ENCODE measurements around the gene MTURN. TPM values are rescaled to one million over a fixed set of nuclear protein-coding genes. Genes with fewer than 3 reads are reported as not detected.
A peak's percentile ranks its signal among the peaks of the same experiment; 100 is the strongest.

Gene MTURN
- total RNA-seq (31.1 TPM), polyA plus RNA-seq (1 to 10 TPM; 5.2 to 8.5 (median 5.8) TPM)

- no peaks in the 10 kb centered on the region for H3K9me3 Mint-ChIP-seq
- Histone ChIP-seq H3K27me3 (ENCODE audit: control insufficient read depth, insufficient read depth, low read length) (no peaks in the 10 kb centered on the region), H3K9me3 (ENCODE audit: control insufficient read depth in 2 of 2, low read length in 2 of 2) (no peaks in the 10 kb centered on the region), H3K27ac (ENCODE audit: insufficient read depth, low read length, poor library complexity, severe bottlenecking) (peak within 1 kb of the TSS; percentile 44), H3K4me1 (ENCODE audit: control insufficient read depth, insufficient read depth, low read length, poor library complexity, severe bottlenecking) (peaks cover 14% of the 10 kb centered on the region), H3K4me3 (ENCODE audit: low read depth, low read length) (peak within 1 kb of the TSS; percentile 90), H3K36me3 (ENCODE audit: control insufficient read depth, insufficient read depth, low read length) (no peaks in the 10 kb centered on the region)
- peak; percentile 87 to 90 (median 90) for DNase-seq
- peaks cover 4% of the 10 kb centered on the region for H3K36me3 Mint-ChIP-seq
- H3K4me1 Mint-ChIP-seq: peaks cover 11 to 27% (median 16%) of the 10 kb centered on the region in 4 donors
- peak within 1 kb of the TSS; percentile 52 to 96 (median 94) for H3K27ac Mint-ChIP-seq
- H3K4me3 Mint-ChIP-seq: peak within 1 kb of the TSS; percentile 94 to 97 (median 94)
- peaks cover 19% of the 10 kb centered on the region for H3K27me3 Mint-ChIP-seq
- peak; percentile 79 to 82 for ATAC-seq (ENCODE audit: low read depth in 2 of 2)
These were observed at the start of gene MTURN for GRCh38 chr7:30134611-30135300. Gene MTURN (plus strand): TSS chr7:30134986. CDS start chr7:30135137, 151 bp downstream.

GRCh38 chr7:30086529-30086928 is 48.3 kb upstream of the MTURN start:
- Mint-ChIP-seq H3K4me1 (no peaks in the 10 kb centered on the region), H3K36me3 (peaks cover 38% of the 10 kb centered on the region), H3K27ac (no peak overlapping the region), H3K4me3 (no peak overlapping the region), H3K9me3 (peaks cover 0 to 5% (median 0%) of the 10 kb centered on the region in 7 donors), H3K27me3 (no peaks in the 10 kb centered on the region)
- ATAC-seq (ENCODE audit: low read depth in 2 of 2) (no peak), DNase-seq (no peak)
- H3K4me3 ChIP-seq (ENCODE audit: low read depth, low read length): no peak overlapping the region
- no peaks in the 10 kb centered on the region for H3K27me3 ChIP-seq (ENCODE audit: control insufficient read depth, insufficient read depth, low read length)
- H3K4me1 ChIP-seq (ENCODE audit: control insufficient read depth, insufficient read depth, low read length, poor library complexity, severe bottlenecking): no peaks in the 10 kb centered on the region
- H3K36me3 ChIP-seq (ENCODE audit: control insufficient read depth, insufficient read depth, low read length): no peaks in the 10 kb centered on the region
- no peaks in the 10 kb centered on the region for H3K9me3 ChIP-seq (ENCODE audit: control insufficient read depth in 2 of 2, low read length in 2 of 2)
- H3K27ac ChIP-seq (ENCODE audit: insufficient read depth, low read length, poor library complexity, severe bottlenecking): no peak overlapping the region

GRCh38 chr7:30087371-30087770 is 47.4 kb upstream of the MTURN start:
- no peaks in the 10 kb centered on the region for H3K4me1 ChIP-seq (ENCODE audit: control insufficient read depth, insufficient read depth, low read length, poor library complexity, severe bottlenecking)

GRCh38 chr7:30088362-30088761 is 46.4 kb upstream of the MTURN start:
- H3K4me1 Mint-ChIP-seq: no peaks in the 10 kb centered on the region

More at GRCh38 chr7:30087371-30087770, 47.4 kb upstream of the MTURN start:
- no peaks in the 10 kb centered on the region for H3K27me3 ChIP-seq (ENCODE audit: control insufficient read depth, insufficient read depth, low read length)
- Mint-ChIP-seq H3K9me3 (peaks cover 0 to 5% (median 0%) of the 10 kb centered on the region in 7 donors), H3K4me1 (no peaks in the 10 kb centered on the region), H3K4me3 (no peak overlapping the region), H3K36me3 (peaks cover 33% of the 10 kb centered on the region), H3K27ac (peak overlapping the region in 1 of 3 donors; percentile 32), H3K27me3 (no peaks in the 10 kb centered on the region)
- no peaks in the 10 kb centered on the region for H3K9me3 ChIP-seq (ENCODE audit: control insufficient read depth in 2 of 2, low read length in 2 of 2)
- ATAC-seq (ENCODE audit: low read depth in 2 of 2) (no peak), DNase-seq (no peak)
- H3K27ac ChIP-seq (ENCODE audit: insufficient read depth, low read length, poor library complexity, severe bottlenecking): no peak overlapping the region
- H3K36me3 ChIP-seq (ENCODE audit: control insufficient read depth, insufficient read depth, low read length): no peaks in the 10 kb centered on the region
- no peak overlapping the region for H3K4me3 ChIP-seq (ENCODE audit: low read depth, low read length)

GRCh38 chr7:30090111-30090510 is 44.7 kb upstream of the MTURN start:
- H3K27ac ChIP-seq (ENCODE audit: insufficient read depth, low read length, poor library complexity, severe bottlenecking): no peak overlapping the region
- Mint-ChIP-seq H3K36me3 (peaks cover 30% of the 10 kb centered on the region), H3K27ac (no peak overlapping the region), H3K27me3 (no peaks in the 10 kb centered on the region), H3K4me3 (no peak overlapping the region), H3K4me1 (no peaks in the 10 kb centered on the region), H3K9me3 (peaks cover 0 to 5% (median 0%) of the 10 kb centered on the region in 7 donors)
- no peaks in the 10 kb centered on the region for H3K27me3 ChIP-seq (ENCODE audit: control insufficient read depth, insufficient read depth, low read length)
- no peaks in the 10 kb centered on the region for H3K9me3 ChIP-seq (ENCODE audit: control insufficient read depth in 2 of 2, low read length in 2 of 2)
- no peaks in the 10 kb centered on the region for H3K4me1 ChIP-seq (ENCODE audit: control insufficient read depth, insufficient read depth, low read length, poor library complexity, severe bottlenecking)
- H3K36me3 ChIP-seq (ENCODE audit: control insufficient read depth, insufficient read depth, low read length): no peaks in the 10 kb centered on the region
- H3K4me3 ChIP-seq (ENCODE audit: low read depth, low read length): no peak overlapping the region
- ATAC-seq (ENCODE audit: low read depth in 2 of 2) (no peak), DNase-seq (no peak)

More at GRCh38 chr7:30088362-30088761, 46.4 kb upstream of the MTURN start:
- Mint-ChIP-seq H3K9me3 (peaks cover 0 to 5% (median 0%) of the 10 kb centered on the region in 7 donors), H3K27me3 (no peaks in the 10 kb centered on the region), H3K4me3 (no peak overlapping the region), H3K36me3 (peaks cover 30% of the 10 kb centered on the region), H3K27ac (peak overlapping the region in 1 of 3 donors; percentile 31)
- ATAC-seq (ENCODE audit: low read depth in 2 of 2) (no peak), DNase-seq (no peak)
- Histone ChIP-seq H3K9me3 (ENCODE audit: control insufficient read depth in 2 of 2, low read length in 2 of 2) (no peaks in the 10 kb centered on the region), H3K27ac (ENCODE audit: insufficient read depth, low read length, poor library complexity, severe bottlenecking) (no peak overlapping the region), H3K4me3 (ENCODE audit: low read depth, low read length) (no peak overlapping the region), H3K36me3 (ENCODE audit: control insufficient read depth, insufficient read depth, low read length) (no peaks in the 10 kb centered on the region), H3K27me3 (ENCODE audit: control insufficient read depth, insufficient read depth, low read length) (no peaks in the 10 kb centered on the region), H3K4me1 (ENCODE audit: control insufficient read depth, insufficient read depth, low read length, poor library complexity, severe bottlenecking) (no peaks in the 10 kb centered on the region)

- no peaks in the 10 kb centered on the region for H3K27me3 ChIP-seq (ENCODE audit: control insufficient read depth, insufficient read depth, low read length)
These were observed 43.3 kb upstream of the MTURN start for GRCh38 chr7:30091491-30091912.

GRCh38 chr7:30091987-30092386 is 42.8 kb upstream of the MTURN start:
- ATAC-seq (ENCODE audit: low read depth in 2 of 2): no peak
- H3K27me3 ChIP-seq (ENCODE audit: control insufficient read depth, insufficient read depth, low read length): no peaks in the 10 kb centered on the region
- Mint-ChIP-seq H3K36me3 (peaks cover 23% of the 10 kb centered on the region), H3K4me3 (no peak overlapping the region), H3K27ac (no peak overlapping the region), H3K27me3 (no peaks in the 10 kb centered on the region), H3K9me3 (peaks cover 0 to 5% (median 0%) of the 10 kb centered on the region in 7 donors), H3K4me1 (no peaks in the 10 kb centered on the region)
- H3K9me3 ChIP-seq (ENCODE audit: control insufficient read depth in 2 of 2, low read length in 2 of 2): no peaks in the 10 kb centered on the region
- no peaks in the 10 kb centered on the region for H3K36me3 ChIP-seq (ENCODE audit: control insufficient read depth, insufficient read depth, low read length)
- no peak overlapping the region for H3K4me3 ChIP-seq (ENCODE audit: low read depth, low read length)
- no peak overlapping the region for H3K27ac ChIP-seq (ENCODE audit: insufficient read depth, low read length, poor library complexity, severe bottlenecking)
- DNase-seq: no peak
- H3K4me1 ChIP-seq (ENCODE audit: control insufficient read depth, insufficient read depth, low read length, poor library complexity, severe bottlenecking): no peaks in the 10 kb centered on the region

More at GRCh38 chr7:30091491-30091912, 43.3 kb upstream of the MTURN start:
- H3K4me1 ChIP-seq (ENCODE audit: control insufficient read depth, insufficient read depth, low read length, poor library complexity, severe bottlenecking): no peaks in the 10 kb centered on the region
- no peak overlapping the region for H3K4me3 ChIP-seq (ENCODE audit: low read depth, low read length)
- Mint-ChIP-seq H3K27me3 (no peaks in the 10 kb centered on the region), H3K4me3 (no peak overlapping the region), H3K27ac (no peak overlapping the region), H3K9me3 (peaks cover 0 to 5% (median 0%) of the 10 kb centered on the region in 7 donors), H3K4me1 (no peaks in the 10 kb centered on the region), H3K36me3 (peaks cover 26% of the 10 kb centered on the region)
- no peaks in the 10 kb centered on the region for H3K36me3 ChIP-seq (ENCODE audit: control insufficient read depth, insufficient read depth, low read length)
- DNase-seq (no peak), ATAC-seq (ENCODE audit: low read depth in 2 of 2) (no peak)
- H3K27ac ChIP-seq (ENCODE audit: insufficient read depth, low read length, poor library complexity, severe bottlenecking): no peak overlapping the region
- no peaks in the 10 kb centered on the region for H3K9me3 ChIP-seq (ENCODE audit: control insufficient read depth in 2 of 2, low read length in 2 of 2)
